Neural cell (in vitro differentiated cells): Measurements from ENCODE around the gene GPHN.

Source experiments
- EP300 ChIP-seq: fragments of 450-650 bp; conservative IDR thresholded peaks from 2 replicates; pipeline ENCODE4 v1.6.1; 2014; ENCODE audit warnings: antibody characterized with exemption, mild to moderate bottlenecking, moderate library complexity; ENCODE audit not compliant: poor library complexity, severe bottlenecking
- EZH2 ChIP-seq: fragments of 200-600, 300-800 bp; shearing (Covaris generic), sonication (generic); IDR thresholded peaks from 2 replicates; pipeline ENCODE4 v1.6.1; 2014; ENCODE audit warnings: antibody characterized with exemption, low read length, borderline replicate concordance, mild to moderate bottlenecking; ENCODE audit not compliant: insufficient read depth, poor library complexity, severe bottlenecking
- POLR2AphosphoS5 ChIP-seq: IDR thresholded peaks from 2 replicates; pipeline ENCODE4 v1.6.1; 2012
- RAD21 ChIP-seq: fragments of 450-650 bp; conservative IDR thresholded peaks from 2 replicates; pipeline ENCODE4 v1.6.1; 2014; ENCODE audit warnings: antibody characterized with exemption, mild to moderate bottlenecking, moderate library complexity
- SMC3 ChIP-seq: fragments of 450-650 bp; conservative IDR thresholded peaks from 2 replicates; pipeline ENCODE4 v1.6.1; 2014; ENCODE audit warnings: antibody characterized with exemption, mild to moderate bottlenecking, moderate library complexity; ENCODE audit not compliant: poor library complexity
- TAF1 ChIP-seq: IDR thresholded peaks from 2 replicates; pipeline ENCODE4 v1.6.1; 2012; ENCODE audit warnings: low read depth
- TF ChIP-seq, protein P1 (sequence below): IDR thresholded peaks from 2 replicates; pipeline ENCODE4 v1.6.1; 2012; ENCODE audit warnings: borderline replicate concordance
- TF ChIP-seq, protein P2 (sequence below): fragments of 450-650 bp; IDR thresholded peaks from 2 replicates; pipeline ENCODE4 v1.5.1; 2014; ENCODE audit warnings: antibody characterized with exemption, mild to moderate bottlenecking, moderate library complexity; ENCODE audit not compliant: poor library complexity, severe bottlenecking

DNA sequence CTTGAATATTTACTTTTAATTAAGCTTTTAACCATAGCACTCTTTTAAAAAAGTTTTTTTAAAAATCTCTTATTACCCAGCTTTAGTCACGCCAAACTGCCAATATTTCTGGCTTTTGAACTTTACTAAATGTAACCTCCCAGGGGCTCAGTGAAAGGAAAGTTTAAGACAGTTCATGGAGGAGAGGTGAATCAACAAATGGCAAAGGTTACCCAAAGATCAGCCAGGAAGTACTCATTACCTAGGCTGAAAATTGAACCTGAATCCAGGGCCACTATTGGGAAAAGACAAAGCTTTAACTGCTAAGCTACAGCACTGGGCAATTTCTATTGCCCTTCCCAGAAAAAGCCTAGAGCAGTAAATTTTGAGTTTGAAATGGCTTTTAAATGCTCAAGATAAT is 282.2 kb downstream of the GPHN start:
- TF ChIP-seq, protein P1, sequence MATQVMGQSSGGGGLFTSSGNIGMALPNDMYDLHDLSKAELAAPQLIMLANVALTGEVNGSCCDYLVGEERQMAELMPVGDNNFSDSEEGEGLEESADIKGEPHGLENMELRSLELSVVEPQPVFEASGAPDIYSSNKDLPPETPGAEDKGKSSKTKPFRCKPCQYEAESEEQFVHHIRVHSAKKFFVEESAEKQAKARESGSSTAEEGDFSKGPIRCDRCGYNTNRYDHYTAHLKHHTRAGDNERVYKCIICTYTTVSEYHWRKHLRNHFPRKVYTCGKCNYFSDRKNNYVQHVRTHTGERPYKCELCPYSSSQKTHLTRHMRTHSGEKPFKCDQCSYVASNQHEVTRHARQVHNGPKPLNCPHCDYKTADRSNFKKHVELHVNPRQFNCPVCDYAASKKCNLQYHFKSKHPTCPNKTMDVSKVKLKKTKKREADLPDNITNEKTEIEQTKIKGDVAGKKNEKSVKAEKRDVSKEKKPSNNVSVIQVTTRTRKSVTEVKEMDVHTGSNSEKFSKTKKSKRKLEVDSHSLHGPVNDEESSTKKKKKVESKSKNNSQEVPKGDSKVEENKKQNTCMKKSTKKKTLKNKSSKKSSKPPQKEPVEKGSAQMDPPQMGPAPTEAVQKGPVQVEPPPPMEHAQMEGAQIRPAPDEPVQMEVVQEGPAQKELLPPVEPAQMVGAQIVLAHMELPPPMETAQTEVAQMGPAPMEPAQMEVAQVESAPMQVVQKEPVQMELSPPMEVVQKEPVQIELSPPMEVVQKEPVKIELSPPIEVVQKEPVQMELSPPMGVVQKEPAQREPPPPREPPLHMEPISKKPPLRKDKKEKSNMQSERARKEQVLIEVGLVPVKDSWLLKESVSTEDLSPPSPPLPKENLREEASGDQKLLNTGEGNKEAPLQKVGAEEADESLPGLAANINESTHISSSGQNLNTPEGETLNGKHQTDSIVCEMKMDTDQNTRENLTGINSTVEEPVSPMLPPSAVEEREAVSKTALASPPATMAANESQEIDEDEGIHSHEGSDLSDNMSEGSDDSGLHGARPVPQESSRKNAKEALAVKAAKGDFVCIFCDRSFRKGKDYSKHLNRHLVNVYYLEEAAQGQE: no peak
- TF ChIP-seq EZH2 (no peak), POLR2AphosphoS5 (no peak), RAD21 (no peak), SMC3 (no peak), EP300 (no peak), TAF1 (no peak)
- TF ChIP-seq, protein P2, sequence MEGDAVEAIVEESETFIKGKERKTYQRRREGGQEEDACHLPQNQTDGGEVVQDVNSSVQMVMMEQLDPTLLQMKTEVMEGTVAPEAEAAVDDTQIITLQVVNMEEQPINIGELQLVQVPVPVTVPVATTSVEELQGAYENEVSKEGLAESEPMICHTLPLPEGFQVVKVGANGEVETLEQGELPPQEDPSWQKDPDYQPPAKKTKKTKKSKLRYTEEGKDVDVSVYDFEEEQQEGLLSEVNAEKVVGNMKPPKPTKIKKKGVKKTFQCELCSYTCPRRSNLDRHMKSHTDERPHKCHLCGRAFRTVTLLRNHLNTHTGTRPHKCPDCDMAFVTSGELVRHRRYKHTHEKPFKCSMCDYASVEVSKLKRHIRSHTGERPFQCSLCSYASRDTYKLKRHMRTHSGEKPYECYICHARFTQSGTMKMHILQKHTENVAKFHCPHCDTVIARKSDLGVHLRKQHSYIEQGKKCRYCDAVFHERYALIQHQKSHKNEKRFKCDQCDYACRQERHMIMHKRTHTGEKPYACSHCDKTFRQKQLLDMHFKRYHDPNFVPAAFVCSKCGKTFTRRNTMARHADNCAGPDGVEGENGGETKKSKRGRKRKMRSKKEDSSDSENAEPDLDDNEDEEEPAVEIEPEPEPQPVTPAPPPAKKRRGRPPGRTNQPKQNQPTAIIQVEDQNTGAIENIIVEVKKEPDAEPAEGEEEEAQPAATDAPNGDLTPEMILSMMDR: no peak
